Measurements from ENCODE around the gene HOXD3.

DNA sequence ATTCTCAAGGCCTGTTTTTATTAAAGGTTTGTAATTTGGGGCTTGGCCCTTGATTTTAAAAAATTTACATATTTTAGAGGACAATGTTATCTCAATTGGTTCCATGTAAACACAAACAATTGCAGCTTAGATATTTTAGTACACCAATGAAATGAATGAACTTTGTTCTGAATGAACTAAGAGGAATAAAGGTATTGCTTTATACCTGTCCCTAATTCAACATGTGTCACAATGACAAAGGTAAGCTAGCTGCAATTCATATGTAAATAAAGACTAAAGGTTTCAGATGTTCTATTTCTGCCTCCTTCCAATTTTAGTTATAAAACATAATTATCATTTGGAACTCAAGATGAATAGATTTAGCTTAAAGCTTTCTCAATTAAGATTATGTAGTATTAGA, 42.8 kb downstream of the HOXD3 start:
- TF ChIP-seq, protein P1, sequence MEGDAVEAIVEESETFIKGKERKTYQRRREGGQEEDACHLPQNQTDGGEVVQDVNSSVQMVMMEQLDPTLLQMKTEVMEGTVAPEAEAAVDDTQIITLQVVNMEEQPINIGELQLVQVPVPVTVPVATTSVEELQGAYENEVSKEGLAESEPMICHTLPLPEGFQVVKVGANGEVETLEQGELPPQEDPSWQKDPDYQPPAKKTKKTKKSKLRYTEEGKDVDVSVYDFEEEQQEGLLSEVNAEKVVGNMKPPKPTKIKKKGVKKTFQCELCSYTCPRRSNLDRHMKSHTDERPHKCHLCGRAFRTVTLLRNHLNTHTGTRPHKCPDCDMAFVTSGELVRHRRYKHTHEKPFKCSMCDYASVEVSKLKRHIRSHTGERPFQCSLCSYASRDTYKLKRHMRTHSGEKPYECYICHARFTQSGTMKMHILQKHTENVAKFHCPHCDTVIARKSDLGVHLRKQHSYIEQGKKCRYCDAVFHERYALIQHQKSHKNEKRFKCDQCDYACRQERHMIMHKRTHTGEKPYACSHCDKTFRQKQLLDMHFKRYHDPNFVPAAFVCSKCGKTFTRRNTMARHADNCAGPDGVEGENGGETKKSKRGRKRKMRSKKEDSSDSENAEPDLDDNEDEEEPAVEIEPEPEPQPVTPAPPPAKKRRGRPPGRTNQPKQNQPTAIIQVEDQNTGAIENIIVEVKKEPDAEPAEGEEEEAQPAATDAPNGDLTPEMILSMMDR (conservative IDR thresholded peaks at IDR 0.05 in 1 of 2, IDR thresholded peaks at IDR 0.05 in 1 of 2; ENCODE audit: low read depth in 1 of 2, low read length in 2 of 2) = no peak
- no peak for TF ChIP-seq EZH2 (IDR thresholded peaks at IDR 0.05; ENCODE audit: low read length, missing control alignments)

Measured in fibroblast of lung (primary cell).